SU-DHL-6 (cell line): ENCODE results near the gene PLEKHA5.

Source experiments
- H2AFZ ChIP-seq: fragments of 200-600 bp; sonication (generic); 2 replicates; pipeline ENCODE4 v1.6.1; 2014; ENCODE audit warnings: low read depth, mild to moderate bottlenecking, moderate library complexity, mixed read lengths, antibody characterized with exemption, low read length; ENCODE audit not compliant: severe bottlenecking
- H3F3A ChIP-seq: fragments of 200-600 bp; shearing (Covaris generic); 2 replicates; pipeline ENCODE4 v1.6.0; 2016; ENCODE audit warnings: antibody characterized with exemption, mild to moderate bottlenecking; ENCODE audit not compliant: insufficient read depth
- H3K27ac ChIP-seq: fragments of 200-600 bp; sonication (generic); 2 replicates; pipeline ENCODE4 v1.5.1; 2016; ENCODE audit warnings: low read depth, mild to moderate bottlenecking, low read length, moderate library complexity, mixed read lengths
- H3K27me3 ChIP-seq: fragments of 200-600 bp; sonication (generic), shearing (Covaris generic); 2 replicates; pipeline ENCODE4 v1.6.0; 2014; ENCODE audit warnings: mild to moderate bottlenecking, low read length
- H3K36me3 ChIP-seq: fragments of 200-600 bp; sonication (generic); 2 replicates; pipeline ENCODE4 v1.6.1; 2014; ENCODE audit warnings: mild to moderate bottlenecking, low read length, mixed read lengths
- H3K4me2 ChIP-seq: fragments of 300-600, 200-600 bp; shearing (Covaris generic), sonication (generic); 2 replicates; pipeline ENCODE4 v1.6.0; 2014; ENCODE audit warnings: low read length, low read depth, mild to moderate bottlenecking; ENCODE audit not compliant: poor library complexity, severe bottlenecking
- H3K4me3 ChIP-seq: fragments of 200-600 bp; sonication (generic); 2 replicates; pipeline ENCODE4 v1.5.1; 2014; ENCODE audit warnings: antibody characterized with exemption, low read length, mild to moderate bottlenecking, mixed read lengths; ENCODE audit not compliant: insufficient read depth, poor library complexity, severe bottlenecking
- H3K79me2 ChIP-seq: fragments of 200-600 bp; sonication (generic); 2 replicates; pipeline ENCODE4 v1.6.1; 2014; ENCODE audit warnings: mild to moderate bottlenecking, low read length, moderate library complexity; ENCODE audit not compliant: insufficient read depth
- H3K9ac ChIP-seq: fragments of 200-600 bp; sonication (generic); 2 replicates; pipeline ENCODE4 v1.7.0; 2014; ENCODE audit warnings: mild to moderate bottlenecking, low read length
- H3K9me2 ChIP-seq: fragments of 200-600 bp; sonication (generic); replicated peaks from 2 replicates; pipeline ENCODE4 v1.6.1; 2014; ENCODE audit warnings: low read length; ENCODE audit not compliant: insufficient read depth
- H3K9me3 ChIP-seq: fragments of 200-600 bp; sonication (generic); 2 replicates; pipeline ENCODE4 v1.6.1; 2014; ENCODE audit warnings: low read length, mixed read lengths; ENCODE audit not compliant: insufficient read depth
- H4K20me1 ChIP-seq: fragments of 200-600 bp; sonication (generic); 2 replicates; pipeline ENCODE4 v1.6.1; 2014; ENCODE audit warnings: low read depth, mild to moderate bottlenecking, antibody characterized with exemption, low read length, moderate library complexity, mixed read lengths
- CTCF ChIP-seq: fragments of 200-600 bp; sonication (generic); IDR thresholded peaks from one replicate; pipeline ENCODE4 v1.5.1; 2017; ENCODE audit warnings: antibody characterized with exemption, mild to moderate bottlenecking, low read length, moderate library complexity; ENCODE audit not compliant: insufficient read depth, poor library complexity, severe bottlenecking
- EZH2phosphoT487 ChIP-seq: fragments of 200-600 bp; sonication (generic), shearing (Covaris generic); conservative IDR thresholded peaks from 2 replicates; pipeline ENCODE4 v1.6.1; 2018; ENCODE audit warnings: mild to moderate bottlenecking, antibody characterized with exemption, low read length, moderate library complexity, mixed read lengths

Gene PLEKHA5

GRCh38 chr12:19251481-19252132 is 122.1 kb downstream of the PLEKHA5 start:
- TF ChIP-seq CTCF (no peak), EZH2phosphoT487 (no peak)
- Histone ChIP-seq H3K79me2 (no peaks in the 10 kb centered on the region), H2AFZ (no peak overlapping the region)

GRCh38 chr12:19260135-19260534 is 130.6 kb downstream of the PLEKHA5 start:
- Histone ChIP-seq H3K9me2 (no peaks in the 10 kb centered on the region), H4K20me1 (no peaks in the 10 kb centered on the region), H3K27me3 (no peaks in the 10 kb centered on the region), H3K4me2 (no peak overlapping the region), H3K27ac (no peak overlapping the region), H3K4me3 (no peak overlapping the region), H3K79me2 (no peaks in the 10 kb centered on the region), H3F3A (no peaks in the 10 kb centered on the region), H3K36me3 (no peaks in the 10 kb centered on the region), H2AFZ (no peak overlapping the region), H3K9me3 (no peaks in the 10 kb centered on the region), H3K9ac (no peak overlapping the region)
- TF ChIP-seq CTCF (no peak), EZH2phosphoT487 (no peak)

More at GRCh38 chr12:19251481-19252132, 122.1 kb downstream of the PLEKHA5 start:
- H3K27me3 ChIP-seq, result no peaks in the 10 kb centered on the region
- no peaks in the 10 kb centered on the region for H3K9me2 ChIP-seq
- H3K9ac ChIP-seq, result no peak overlapping the region
- no peaks in the 10 kb centered on the region for H3F3A ChIP-seq
- no peak overlapping the region for H3K27ac ChIP-seq
- no peak overlapping the region for H3K4me3 ChIP-seq
- no peaks in the 10 kb centered on the region for H4K20me1 ChIP-seq
- H3K9me3 ChIP-seq, result no peaks in the 10 kb centered on the region
- H3K36me3 ChIP-seq, result no peaks in the 10 kb centered on the region
- no peak overlapping the region for H3K4me2 ChIP-seq

- TF ChIP-seq CTCF, result no peak
- no peak for TF ChIP-seq EZH2phosphoT487
- H2AFZ ChIP-seq, result no peak overlapping the region
- H3K27me3 ChIP-seq, result no peaks in the 10 kb centered on the region
- H3K36me3 ChIP-seq, result no peaks in the 10 kb centered on the region
- no peaks in the 10 kb centered on the region for H3K79me2 ChIP-seq
- no peaks in the 10 kb centered on the region for H3K9me3 ChIP-seq
- no peak overlapping the region for H3K4me3 ChIP-seq
- H3K9ac ChIP-seq, result no peak overlapping the region
- H3K4me2 ChIP-seq, result no peak overlapping the region
- no peaks in the 10 kb centered on the region for H3K9me2 ChIP-seq
- no peaks in the 10 kb centered on the region for H3F3A ChIP-seq
- H3K27ac ChIP-seq, result no peak overlapping the region
- H4K20me1 ChIP-seq, result no peaks in the 10 kb centered on the region
Observed at GRCh38 chr12:19261773-19262172, 132.2 kb downstream of the PLEKHA5 start.
